PC-9 (cell line): ENCODE data around the gene NAP1L4. TPM values are rescaled to one million over a fixed set of nuclear protein-coding genes. Genes with fewer than 3 reads are reported as not detected.

Experiments used
- BruUV-seq: library from RNA; stranded (reverse); fragments of 400-500 nt; replicated peaks from 2 replicates; lab custom pipeline; 2021; lab: Mats Ljungman, UMichigan
- CTCF ChIA-PET: fragments of 300-600 bp; sonication (Branson Sonifier 250); formaldehyde crosslinking; loops from one replicate; lab custom pipeline; 2022; ENCODE audit warnings: antibody characterized with exemption; lab: Charles Lee
- POLR2A ChIA-PET: fragments of 300-600 bp; sonication (Branson Sonifier 250); formaldehyde crosslinking; loops from one replicate; lab custom pipeline; 2022; ENCODE audit warnings: antibody characterized with exemption; ENCODE audit not compliant: unreplicated experiment; lab: Charles Lee
- DNase-seq, 2 experiments: peaks; one replicate each; pipeline versions ENCODE4 v3.0.0 to v3.0.0-alpha.2; 2015 to 2022; ENCODE audit warnings: mixed read lengths in 1 of 2
- H2AFZ ChIP-seq: fragments of 200-600 bp; sonication (generic); 2 replicates; pipeline ENCODE4 v1.8.1; 2017; ENCODE audit warnings: antibody characterized with exemption
- H3F3A ChIP-seq: fragments of 200-600 bp; sonication (generic); 2 replicates; pipeline ENCODE4 v1.8.1; 2017; ENCODE audit warnings: antibody characterized with exemption, mild to moderate bottlenecking, low read depth; ENCODE audit not compliant: insufficient read depth
- H3K27ac ChIP-seq: fragments of 200-600 bp; sonication (generic); 2 replicates; pipeline ENCODE4 v1.6.1; 2016; ENCODE audit warnings: mixed run types
- H3K27me3 ChIP-seq: fragments of 200-600 bp; sonication (generic); 2 replicates; pipeline ENCODE4 v1.6.1; 2016; ENCODE audit warnings: low read depth, mixed run types; ENCODE audit not compliant: insufficient read depth
- H3K36me3 ChIP-seq: fragments of 200-600 bp; sonication (generic); 2 replicates; pipeline ENCODE4 v1.6.1; 2016; ENCODE audit warnings: low read depth, mixed run types
- H3K4me1 ChIP-seq: fragments of 200-600 bp; sonication (generic); replicated peaks from 2 replicates; pipeline ENCODE4 v1.6.1; 2016; ENCODE audit warnings: mixed run types; ENCODE audit not compliant: insufficient read depth
- H3K4me2 ChIP-seq: fragments of 200-600 bp; sonication (generic); 2 replicates; pipeline ENCODE4 v1.6.1; 2017; ENCODE audit warnings: mixed run types
- H3K4me3 ChIP-seq: fragments of 200-600 bp; sonication (generic); 2 replicates; pipeline ENCODE4 v1.6.1; 2016; ENCODE audit warnings: mixed run types
- H3K79me2 ChIP-seq: fragments of 200-600 bp; sonication (generic); 2 replicates; pipeline ENCODE4 v1.6.1; 2017; ENCODE audit warnings: low read depth, mixed run types
- H3K9me2 ChIP-seq: fragments of 200-600 bp; sonication (generic); 2 replicates; pipeline ENCODE4 v1.8.1; 2017; ENCODE audit warnings: mild to moderate bottlenecking; ENCODE audit not compliant: insufficient read depth
- H3K9me3 ChIP-seq: fragments of 200-600 bp; sonication (generic); 2 replicates; pipeline ENCODE4 v1.8.1; 2016; ENCODE audit warnings: low read depth; ENCODE audit not compliant: insufficient read depth
- H4K20me1 ChIP-seq: fragments of 200-600 bp; sonication (generic); 2 replicates; pipeline ENCODE4 v1.8.1; 2017; ENCODE audit not compliant: insufficient read depth
- CTCF ChIP-seq: fragments of 200-600 bp; sonication (generic); conservative IDR thresholded peaks from 2 replicates; pipeline ENCODE4 v1.6.1; 2017; ENCODE audit warnings: mixed run types, antibody characterized with exemption, mild to moderate bottlenecking, moderate library complexity
- EZH2 ChIP-seq: fragments of 200-600 bp; sonication (generic); IDR thresholded peaks from 2 replicates; pipeline ENCODE4 v1.8.0; 2017; ENCODE audit warnings: antibody characterized with exemption, low read depth
- intact Hi-C: fragments of 100-400 bp; cut with micrococcal nuclease; formaldehyde crosslinking; loops from one replicate; pipeline ENCODE4 v1.10.0; 2022; ENCODE audit not compliant: unreplicated experiment
- total RNA-seq: library from RNA; stranded (reverse); gene quantifications from 2 replicates; pipeline ENCODE4 v1.2.3, GENCODE V29; 2021

The NAP1L4 gene
- total RNA-seq, 1 experiment from 2014 or later = 86.7 TPM

DNA sequence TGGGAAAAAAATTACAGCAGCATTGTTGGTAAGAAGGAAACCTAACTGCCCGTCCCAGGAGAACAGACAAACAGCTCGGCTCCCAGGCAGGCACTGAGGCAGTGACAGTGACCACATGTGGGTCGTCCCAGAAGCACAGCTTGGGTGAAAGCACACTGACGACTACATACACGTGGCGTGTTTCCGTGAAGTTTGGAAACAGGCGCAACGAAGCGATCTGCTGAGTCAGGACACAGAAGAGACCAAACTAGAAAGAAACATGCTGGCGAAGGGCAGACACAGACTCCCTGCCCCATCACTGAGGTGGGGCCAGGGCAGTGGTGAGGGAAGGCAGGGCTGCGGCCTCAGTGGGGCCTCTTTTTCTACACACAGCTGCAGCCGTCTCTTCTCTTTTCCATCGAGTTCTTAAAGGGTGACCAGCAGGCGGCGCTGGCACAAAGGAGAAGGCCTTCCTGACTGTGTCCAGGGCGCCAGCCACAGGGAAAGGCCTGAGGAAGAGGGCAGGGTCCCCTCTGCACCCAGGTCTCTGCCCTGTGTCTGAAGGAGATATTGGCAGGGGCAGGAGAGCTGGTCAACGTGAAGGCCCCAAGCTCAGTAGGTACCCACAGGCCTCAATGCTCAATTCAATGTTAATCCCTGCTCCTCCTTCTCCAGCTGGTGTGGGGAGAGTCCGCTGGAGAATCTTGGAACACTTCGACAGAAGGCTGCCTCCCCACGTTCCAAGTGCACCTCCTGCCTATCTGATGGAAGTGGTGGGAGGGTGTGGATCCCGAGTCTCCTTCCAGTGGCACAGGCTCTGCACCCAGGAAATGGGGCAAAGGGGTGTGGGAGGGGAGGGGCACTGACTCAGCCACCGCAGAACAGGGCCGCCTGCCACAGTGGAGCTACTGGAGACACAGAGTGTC, 45.2 kb upstream of the NAP1L4 start:
- no TSS peak for BruUV-seq
- no peak overlapping the region for H3K4me2 ChIP-seq
- H3K4me1 ChIP-seq = no peaks in the 10 kb centered on the region
- no peak overlapping the region for H2AFZ ChIP-seq
- H4K20me1 ChIP-seq = peaks cover 70% of the 10 kb centered on the region
- H3F3A ChIP-seq = peaks cover 14% of the 10 kb centered on the region; the same call in 1 of the 2 replicates
- H3K27ac ChIP-seq = no peak overlapping the region
- ChIA-PET CTCF (interaction anchor here (1.0 to 1.7 kb wide), 4 partner anchors 14 to 126 kb away, joined by 3 to 7 read pairs (median 4); partner anchors contain the start of gene PHLDA2), POLR2A (interaction anchor here (0.6 kb wide), 1 partner anchor 147 kb away, joined by 6 read pairs; no protein-coding TSS in a partner anchor)
- H3K9me2 ChIP-seq = no peaks in the 10 kb centered on the region
- intact Hi-C loops = loop anchor here (1.0 kb wide), 2 partner anchors 54 to 180 kb away; no protein-coding TSS in a partner anchor
- H3K27me3 ChIP-seq = no peaks in the 10 kb centered on the region
- peak in 1 of 2 experiments; percentile 61 for DNase-seq
- H3K79me2 ChIP-seq = no peaks in the 10 kb centered on the region
- H3K9me3 ChIP-seq = no peaks in the 10 kb centered on the region
- peaks cover 9% of the 10 kb centered on the region for H3K36me3 ChIP-seq
- TF ChIP-seq CTCF = peak; percentile 73
- no peak for TF ChIP-seq EZH2
- no peak overlapping the region for H3K4me3 ChIP-seq

DNA sequence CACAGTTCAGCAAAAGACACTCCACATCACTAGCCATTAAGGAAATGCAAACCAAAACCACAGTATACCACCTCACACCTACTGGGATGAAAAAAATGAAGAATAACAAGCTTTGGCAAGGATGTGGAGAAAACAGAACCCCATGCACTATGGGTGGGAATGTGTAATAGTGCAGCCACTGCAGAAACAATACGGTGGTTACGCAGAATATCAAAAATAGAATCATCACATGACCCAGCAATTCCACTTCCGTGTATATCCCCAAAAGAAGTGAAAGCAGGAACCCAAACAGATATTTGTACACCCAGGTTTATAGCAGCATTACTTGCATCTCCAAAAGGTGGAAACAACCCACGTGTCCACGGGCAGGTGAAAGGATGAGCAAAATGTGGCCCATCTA, 44.3 kb upstream of the NAP1L4 start:
- TF ChIP-seq CTCF = no peak
- no peak for TF ChIP-seq EZH2
- Histone ChIP-seq H3K9me2 (no peaks in the 10 kb centered on the region), H3K9me3 (no peaks in the 10 kb centered on the region), H3K36me3 (peaks cover 9% of the 10 kb centered on the region), H3K4me3 (no peak overlapping the region), H3F3A (peaks cover 15% of the 10 kb centered on the region; the same call in 1 of the 2 replicates), H2AFZ (no peak overlapping the region), H3K4me2 (no peak overlapping the region), H4K20me1 (peaks cover 61% of the 10 kb centered on the region), H3K27ac (no peak overlapping the region), H3K27me3 (no peaks in the 10 kb centered on the region), H3K79me2 (no peaks in the 10 kb centered on the region), H3K4me1 (no peaks in the 10 kb centered on the region)
- intact Hi-C loops = no loop called here
- ChIA-PET POLR2A (interaction anchor here (0.6 kb wide), 1 partner anchor 39 kb away, joined by 7 read pairs; no protein-coding TSS in a partner anchor), CTCF (no interaction called here)
- no TSS peak for BruUV-seq
- DNase-seq = no peak

DNA sequence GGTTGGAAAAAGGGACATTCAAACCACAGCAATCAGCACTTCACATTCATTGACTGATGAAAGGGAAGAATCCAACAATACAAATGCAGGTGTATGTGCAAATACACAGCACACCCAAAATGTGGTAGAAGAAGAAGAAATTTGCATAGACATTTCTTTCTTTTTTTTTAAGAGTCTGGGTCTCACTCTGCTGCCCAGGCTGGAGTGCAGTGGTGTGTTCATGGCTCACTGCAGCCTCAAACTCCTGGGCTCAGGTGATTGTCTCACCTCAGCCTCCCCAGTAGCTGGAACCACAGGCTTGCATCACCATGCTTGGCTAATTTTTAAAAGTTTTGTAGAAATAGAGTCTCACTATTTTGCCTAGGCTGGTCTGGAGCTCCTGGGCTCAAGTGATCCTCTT, 43.2 kb upstream of the NAP1L4 start:
- Histone ChIP-seq H3K79me2 (no peaks in the 10 kb centered on the region), H3K36me3 (peaks cover 9% of the 10 kb centered on the region), H3K9me3 (no peaks in the 10 kb centered on the region), H3F3A (peaks cover 16% of the 10 kb centered on the region; the same call in 1 of the 2 replicates), H3K27me3 (no peaks in the 10 kb centered on the region), H2AFZ (no peak overlapping the region), H3K4me2 (no peak overlapping the region), H3K27ac (no peak overlapping the region), H3K4me1 (no peaks in the 10 kb centered on the region), H4K20me1 (peaks cover 59% of the 10 kb centered on the region), H3K9me2 (no peaks in the 10 kb centered on the region), H3K4me3 (no peak overlapping the region)
- no TSS peak for BruUV-seq
- TF ChIP-seq CTCF (no peak), EZH2 (no peak)
- no peak for DNase-seq
- ChIA-PET POLR2A (no interaction called here), CTCF (no interaction called here)
- intact Hi-C loops = no loop called here
